SJSA1 (cell line): Measurements from ENCODE around the gene TIMM17B. TPM values are rescaled to one million over a fixed set of nuclear protein-coding genes. Genes with fewer than 3 reads are reported as not detected.
A peak's percentile ranks its signal among the peaks of the same experiment; 100 is the strongest.

Source experiments
- DNase-seq, 2 experiments: peaks; one replicate each; pipeline ENCODE4 v3.0.0-alpha.2; 2015 to 2020; ENCODE audit warnings: low spot score in 2 of 2, low read depth in 1 of 2
- H3K27ac ChIP-seq: fragments of 250-450 bp; sonication (Bioruptor Pico); 2 replicates; pipeline ENCODE4 v1.5.1; 2020; ENCODE audit warnings: mild to moderate bottlenecking, moderate library complexity
- H3K27me3 ChIP-seq: fragments of 250-450 bp; sonication (Bioruptor Pico); replicated peaks from 2 replicates; pipeline ENCODE4 v1.5.1; 2020; ENCODE audit warnings: mild to moderate bottlenecking, moderate library complexity
- H3K36me3 ChIP-seq: fragments of 250-450 bp; sonication (Bioruptor Pico); 2 replicates; pipeline ENCODE4 v1.5.1; 2020; ENCODE audit warnings: mild to moderate bottlenecking
- H3K4me1 ChIP-seq: fragments of 250-450 bp; sonication (Bioruptor Pico); replicated peaks from 2 replicates; pipeline ENCODE4 v1.6.1; 2021; ENCODE audit warnings: mild to moderate bottlenecking
- H3K4me3 ChIP-seq: fragments of 250-450 bp; sonication (Bioruptor Pico); 2 replicates; pipeline ENCODE4 v1.5.1; 2020; ENCODE audit warnings: mild to moderate bottlenecking
- H3K9me3 ChIP-seq: fragments of 250-450 bp; sonication (Bioruptor Pico); replicated peaks from 2 replicates; pipeline ENCODE4 v1.5.1; 2020; ENCODE audit warnings: mild to moderate bottlenecking
- total RNA-seq: library from RNA; depleted of rRNA; stranded (reverse); fragments of >200 nt; shearing (Covaris generic); gene quantifications from 2 replicates; pipeline ENCODE4 v1.2.3, GENCODE V29; 2014

Gene TIMM17B
- total RNA-seq, 1 experiment from 2014 or later, result 66.4 TPM

GRCh38 chrX:48913605-48914366 is 16.2 kb upstream of the TIMM17B start:
- Histone ChIP-seq H3K27ac (no peak overlapping the region), H3K4me1 (peaks cover 7% of the 10 kb centered on the region), H3K9me3 (no peaks in the 10 kb centered on the region), H3K36me3 (no peaks in the 10 kb centered on the region), H3K4me3 (no peak overlapping the region), H3K27me3 (no peaks in the 10 kb centered on the region)
- no peak for DNase-seq

- no peaks in the 10 kb centered on the region for H3K9me3 ChIP-seq
- H3K4me3 ChIP-seq, result peak within 1 kb of the TSS; percentile 78
- H3K36me3 ChIP-seq, result no peaks in the 10 kb centered on the region
- H3K27me3 ChIP-seq, result no peaks in the 10 kb centered on the region
- peak within 1 kb of the TSS; percentile 81 for H3K27ac ChIP-seq
- peak; percentile 64 to 72 for DNase-seq
- no peaks in the 10 kb centered on the region for H3K4me1 ChIP-seq
Measured at GRCh38 chrX:48911412-48912182, 14.0 kb upstream of the TIMM17B start, which contains the start of gene SLC35A2. Gene SLC35A2 (minus strand): TSS chrX:48911646. CDS start chrX:48911636, 10 bp downstream.

- Histone ChIP-seq H3K9me3 (no peaks in the 10 kb centered on the region), H3K27ac (peak overlapping the region; percentile 81), H3K4me3 (peak overlapping the region; percentile 78), H3K4me1 (no peaks in the 10 kb centered on the region), H3K27me3 (no peaks in the 10 kb centered on the region), H3K36me3 (no peaks in the 10 kb centered on the region)
- DNase-seq, result no peak
Measured at GRCh38 chrX:48910926-48911411, 13.4 kb upstream of the TIMM17B start.

GRCh38 chrX:48909703-48910294 is 12.2 kb upstream of the TIMM17B start:
- Histone ChIP-seq H3K4me3 (no peak overlapping the region), H3K4me1 (no peaks in the 10 kb centered on the region), H3K27me3 (no peaks in the 10 kb centered on the region), H3K9me3 (no peaks in the 10 kb centered on the region), H3K27ac (no peak overlapping the region), H3K36me3 (no peaks in the 10 kb centered on the region)
- no peak for DNase-seq

- Histone ChIP-seq H3K36me3 (no peaks in the 10 kb centered on the region), H3K27me3 (no peaks in the 10 kb centered on the region), H3K4me1 (no peaks in the 10 kb centered on the region), H3K9me3 (no peaks in the 10 kb centered on the region), H3K4me3 (no peak overlapping the region), H3K27ac (no peak overlapping the region)
- no peak for DNase-seq
Measured at GRCh38 chrX:48908600-48908999, 11.0 kb upstream of the TIMM17B start.

- Histone ChIP-seq H3K9me3 (no peaks in the 10 kb centered on the region), H3K36me3 (peaks cover 19% of the 10 kb centered on the region), H3K4me3 (no peak overlapping the region), H3K27me3 (no peaks in the 10 kb centered on the region), H3K4me1 (no peaks in the 10 kb centered on the region), H3K27ac (no peak overlapping the region)
- DNase-seq, result no peak
Measured at GRCh38 chrX:48905090-48905790, 7.7 kb upstream of the TIMM17B start.

- H3K36me3 ChIP-seq, result peaks cover 20% of the 10 kb centered on the region
- H3K27ac ChIP-seq, result no peak overlapping the region
- no peak overlapping the region for H3K4me3 ChIP-seq
- no peaks in the 10 kb centered on the region for H3K4me1 ChIP-seq
- DNase-seq, result no peak
- no peaks in the 10 kb centered on the region for H3K9me3 ChIP-seq
- no peaks in the 10 kb centered on the region for H3K27me3 ChIP-seq
Measured at GRCh38 chrX:48904626-48905025, 7.1 kb upstream of the TIMM17B start.

GRCh38 chrX:48904180-48904579 is 6.6 kb upstream of the TIMM17B start:
- H3K9me3 ChIP-seq, result no peaks in the 10 kb centered on the region

GRCh38 chrX:48903290-48903689 is 5.7 kb upstream of the TIMM17B start:
- H3K4me1 ChIP-seq, result no peaks in the 10 kb centered on the region
- no peaks in the 10 kb centered on the region for H3K27me3 ChIP-seq
- H3K9me3 ChIP-seq, result no peaks in the 10 kb centered on the region
- DNase-seq, result no peak
- no peak overlapping the region for H3K27ac ChIP-seq
- peaks cover 27% of the 10 kb centered on the region for H3K36me3 ChIP-seq
- H3K4me3 ChIP-seq, result no peak overlapping the region

More at GRCh38 chrX:48904180-48904579, 6.6 kb upstream of the TIMM17B start:
- no peak overlapping the region for H3K4me3 ChIP-seq
- no peaks in the 10 kb centered on the region for H3K4me1 ChIP-seq
- no peak overlapping the region for H3K27ac ChIP-seq
- H3K27me3 ChIP-seq, result no peaks in the 10 kb centered on the region
- no peak for DNase-seq
- peaks cover 25% of the 10 kb centered on the region for H3K36me3 ChIP-seq

- Histone ChIP-seq H3K9me3 (no peaks in the 10 kb centered on the region), H3K27ac (no peak overlapping the region), H3K27me3 (no peaks in the 10 kb centered on the region), H3K4me3 (no peak overlapping the region), H3K36me3 (peaks cover 27% of the 10 kb centered on the region), H3K4me1 (no peaks in the 10 kb centered on the region)
- DNase-seq, result no peak
Measured at GRCh38 chrX:48902776-48903175, 5.2 kb upstream of the TIMM17B start.

GRCh38 chrX:48902135-48902534 is 4.6 kb upstream of the TIMM17B start:
- H3K4me1 ChIP-seq, result no peaks in the 10 kb centered on the region
- DNase-seq, result no peak
- H3K9me3 ChIP-seq, result no peaks in the 10 kb centered on the region
- no peak overlapping the region for H3K4me3 ChIP-seq
- no peaks in the 10 kb centered on the region for H3K27me3 ChIP-seq
- H3K27ac ChIP-seq, result no peak overlapping the region
- H3K36me3 ChIP-seq, result peaks cover 27% of the 10 kb centered on the region

- H3K27me3 ChIP-seq, result no peaks in the 10 kb centered on the region
- no peak for DNase-seq
- no peaks in the 10 kb centered on the region; the same call in 1 of the 2 replicates for H3K4me1 ChIP-seq
- no peaks in the 10 kb centered on the region for H3K9me3 ChIP-seq
- H3K4me3 ChIP-seq, result no peak overlapping the region
- peaks cover 27% of the 10 kb centered on the region for H3K36me3 ChIP-seq
- no peak overlapping the region for H3K27ac ChIP-seq
Measured at GRCh38 chrX:48901069-48901468, 3.5 kb upstream of the TIMM17B start.

GRCh38 chrX:48899078-48899410 is 1.5 kb upstream of the TIMM17B start:
- no peak for DNase-seq
- H3K27ac ChIP-seq, result no peak overlapping the region
- H3K9me3 ChIP-seq, result no peaks in the 10 kb centered on the region
- no peak overlapping the region for H3K4me3 ChIP-seq
- no peaks in the 10 kb centered on the region; the same call in 1 of the 2 replicates for H3K4me1 ChIP-seq
- peaks cover 30% of the 10 kb centered on the region for H3K36me3 ChIP-seq
- H3K27me3 ChIP-seq, result no peaks in the 10 kb centered on the region
